ENCODE data around the gene SAMD4A. TPM values are rescaled to one million over a fixed set of nuclear protein-coding genes. Genes with fewer than 3 reads are reported as not detected.

The SAMD4A gene
- polyA plus RNA-seq, 1 experiment, result 13.4 TPM

DNA sequence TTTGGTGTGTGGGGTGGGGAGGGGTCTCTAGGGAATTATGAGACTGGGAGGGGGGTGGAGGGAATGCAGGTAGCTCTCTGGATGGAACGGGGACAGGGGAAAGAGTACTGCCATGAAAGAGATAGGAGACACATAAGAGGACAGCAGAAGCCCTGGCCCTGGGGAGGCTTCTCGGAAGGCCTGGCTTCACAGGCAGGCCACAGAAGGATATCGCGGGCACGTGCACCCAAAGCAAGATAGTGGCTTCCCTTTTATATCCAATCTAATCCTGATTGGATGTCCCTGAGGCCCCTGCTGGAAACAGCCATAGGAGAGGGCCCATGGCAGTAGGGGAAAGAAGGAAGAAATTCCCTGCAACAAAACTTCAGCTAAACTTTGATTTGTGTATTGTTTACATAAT, 222.2 kb downstream of the SAMD4A start:
- TF ChIP-seq CTCF (IDR thresholded peaks at IDR 0.05; ENCODE audit: insufficient read depth, low read depth, low read length), result no peak
- H3K4me3 ChIP-seq (ENCODE audit: low read depth, low read length), result no peak overlapping the region
- no peak for DNase-seq (ENCODE audit: low read depth)
- POLR2A ChIA-PET, result no interaction called here
- peaks cover 27% of the 10 kb centered on the region for H3K36me3 ChIP-seq (ENCODE audit: control insufficient read depth, insufficient read depth, low read length)
- H3K27me3 ChIP-seq (ENCODE audit: control insufficient read depth, insufficient read depth, low read length), result no peaks in the 10 kb centered on the region
- CTCF ChIA-PET, result interaction anchor here (1.4 kb wide), 1 partner anchor 17 kb away, joined by 3 read pairs; no protein-coding TSS in a partner anchor

GRCh38 chr14:54789781-54790480, 223.0 kb downstream of the SAMD4A start:
- POLR2A ChIA-PET, result no interaction called here
- Histone ChIP-seq H3K4me3 (ENCODE audit: low read depth, low read length) (no peak overlapping the region), H3K27me3 (ENCODE audit: control insufficient read depth, insufficient read depth, low read length) (no peaks in the 10 kb centered on the region), H3K36me3 (ENCODE audit: control insufficient read depth, insufficient read depth, low read length) (peaks cover 23% of the 10 kb centered on the region)
- TF ChIP-seq CTCF (IDR thresholded peaks at IDR 0.05; ENCODE audit: insufficient read depth, low read depth, low read length), result no peak
- CTCF ChIA-PET, result interaction anchor here (1.4 to 2.9 kb wide), 2 partner anchors 14 to 16 kb away, joined by 3 to 10 read pairs; no protein-coding TSS in a partner anchor
- no peak for DNase-seq (ENCODE audit: low read depth)

DNA sequence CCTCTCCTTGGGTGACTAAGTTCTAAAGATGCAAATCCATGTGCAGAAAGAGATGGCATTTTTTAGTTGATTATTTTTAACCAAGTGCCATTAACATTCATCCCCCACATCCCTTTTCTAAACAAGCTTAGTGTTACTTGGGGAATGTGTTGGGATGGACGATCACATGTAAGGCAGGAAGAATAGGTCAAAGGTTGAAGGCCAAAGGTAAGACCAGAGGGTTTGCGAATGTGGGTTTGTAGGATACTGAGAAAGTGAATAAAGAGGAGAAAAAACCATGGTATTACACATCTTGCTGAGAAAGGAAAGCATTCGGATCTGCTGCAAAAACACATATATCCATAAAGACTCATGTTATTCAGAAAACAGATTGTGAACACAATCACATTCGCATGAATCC, 224.1 kb downstream of the SAMD4A start:
- DNase-seq (ENCODE audit: low read depth), result no peak
- no peak overlapping the region for H3K4me3 ChIP-seq (ENCODE audit: low read depth, low read length)
- H3K27me3 ChIP-seq (ENCODE audit: control insufficient read depth, insufficient read depth, low read length), result no peaks in the 10 kb centered on the region
- no peak for TF ChIP-seq CTCF (IDR thresholded peaks at IDR 0.05; ENCODE audit: insufficient read depth, low read depth, low read length)
- POLR2A ChIA-PET, result no interaction called here
- CTCF ChIA-PET, result interaction anchor here (2.9 kb wide), 1 partner anchor 13 kb away, joined by 10 read pairs; no protein-coding TSS in a partner anchor
- peaks cover 18% of the 10 kb centered on the region for H3K36me3 ChIP-seq (ENCODE audit: control insufficient read depth, insufficient read depth, low read length)

DNA sequence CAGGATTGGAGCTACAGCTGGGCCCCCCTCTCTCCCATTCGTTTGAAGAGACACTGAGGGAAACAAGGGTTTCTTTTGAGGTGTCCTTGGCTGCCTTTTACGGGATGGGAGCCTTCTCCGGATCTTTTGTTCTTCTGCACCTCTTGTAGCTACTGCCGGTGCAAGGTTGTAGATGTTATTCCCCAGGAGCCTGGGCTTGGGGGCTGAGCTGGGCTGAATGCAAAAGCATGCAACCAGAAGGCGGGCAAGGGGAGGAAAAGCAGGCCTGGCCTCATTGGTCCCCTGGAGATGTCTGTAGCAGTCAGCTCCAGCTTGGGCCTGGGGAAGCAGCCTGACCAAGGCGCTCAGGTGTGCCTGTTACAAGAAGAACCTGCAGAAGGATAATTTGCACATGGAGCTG, 225.4 kb downstream of the SAMD4A start:
- Histone ChIP-seq H3K27me3 (ENCODE audit: control insufficient read depth, insufficient read depth, low read length) (no peaks in the 10 kb centered on the region), H3K36me3 (ENCODE audit: control insufficient read depth, insufficient read depth, low read length) (peaks cover 15% of the 10 kb centered on the region), H3K4me3 (ENCODE audit: low read depth, low read length) (no peak overlapping the region)
- POLR2A ChIA-PET, result no interaction called here
- TF ChIP-seq CTCF (IDR thresholded peaks at IDR 0.05; ENCODE audit: insufficient read depth, low read depth, low read length), result no peak
- CTCF ChIA-PET, result interaction anchor here (0.8 to 2.9 kb wide), 4 partner anchors 12 to 227 kb away, joined by 3 to 12 read pairs (median 7); no protein-coding TSS in a partner anchor
- DNase-seq (ENCODE audit: low read depth), result no peak

GRCh38 chr14:54794159-54794558, 227.2 kb downstream of the SAMD4A start:
- TF ChIP-seq CTCF (IDR thresholded peaks at IDR 0.05; ENCODE audit: insufficient read depth, low read depth, low read length), result no peak
- ChIA-PET CTCF (interaction anchor here (0.8 to 2.1 kb wide), 8 partner anchors 10 to 273 kb away, joined by 3 to 12 read pairs (median 6); no protein-coding TSS in a partner anchor), POLR2A (no interaction called here)
- DNase-seq (ENCODE audit: low read depth), result no peak
- Histone ChIP-seq H3K36me3 (ENCODE audit: control insufficient read depth, insufficient read depth, low read length) (peaks cover 7% of the 10 kb centered on the region), H3K4me3 (ENCODE audit: low read depth, low read length) (no peak overlapping the region), H3K27me3 (ENCODE audit: control insufficient read depth, insufficient read depth, low read length) (no peaks in the 10 kb centered on the region)

Measured in BJ (cell line).